GM10847 (cell line): ENCODE data around the gene LCNL1.

ENCODE experiments used
- POLR2A ChIP-seq: IDR thresholded peaks from 2 replicates; pipeline ENCODE4 v1.6.1; 2011; ENCODE audit not compliant: insufficient read length; ENCODE audit errors: extremely low read depth

Gene LCNL1

GRCh38 chr9:136962163-136962562 lies 20.6 kb upstream of the LCNL1 start:
- TF ChIP-seq POLR2A: no peak

GRCh38 chr9:136962701-136963248 lies 20.0 kb upstream of the LCNL1 start:
- no peak for TF ChIP-seq POLR2A

GRCh38 chr9:136963341-136963740 lies 19.5 kb upstream of the LCNL1 start:
- no peak for TF ChIP-seq POLR2A

- TF ChIP-seq POLR2A: no peak
Observed at GRCh38 chr9:136963751-136964150, 19.0 kb upstream of the LCNL1 start.

GRCh38 chr9:136964171-136964689 lies 18.6 kb upstream of the LCNL1 start:
- no peak for TF ChIP-seq POLR2A

GRCh38 chr9:136964833-136965422 lies 17.9 kb upstream of the LCNL1 start:
- no peak for TF ChIP-seq POLR2A

GRCh38 chr9:136965771-136966484 lies 16.9 kb upstream of the LCNL1 start:
- no peak for TF ChIP-seq POLR2A

GRCh38 chr9:136968333-136969127 lies 14.3 kb upstream of the LCNL1 start:
- TF ChIP-seq POLR2A: no peak

GRCh38 chr9:136969150-136969549 lies 13.6 kb upstream of the LCNL1 start:
- no peak for TF ChIP-seq POLR2A

- no peak for TF ChIP-seq POLR2A
Observed at GRCh38 chr9:136969774-136970173, 13.0 kb upstream of the LCNL1 start.

- TF ChIP-seq POLR2A: no peak
Observed at GRCh38 chr9:136970361-136970760, 12.4 kb upstream of the LCNL1 start.

GRCh38 chr9:136971746-136972145 lies 11.0 kb upstream of the LCNL1 start:
- TF ChIP-seq POLR2A: no peak

GRCh38 chr9:136972335-136972734 lies 10.5 kb upstream of the LCNL1 start:
- TF ChIP-seq POLR2A: no peak

- no peak for TF ChIP-seq POLR2A
Observed at GRCh38 chr9:136972743-136973142, 10.1 kb upstream of the LCNL1 start.
